Measurements from ENCODE around the gene SLC15A1. TPM values are rescaled to one million over a fixed set of nuclear protein-coding genes. Genes with fewer than 3 reads are reported as not detected.

SLC15A1 gene
- total RNA-seq, 2 donors from 2014 or later: not detected

DNA sequence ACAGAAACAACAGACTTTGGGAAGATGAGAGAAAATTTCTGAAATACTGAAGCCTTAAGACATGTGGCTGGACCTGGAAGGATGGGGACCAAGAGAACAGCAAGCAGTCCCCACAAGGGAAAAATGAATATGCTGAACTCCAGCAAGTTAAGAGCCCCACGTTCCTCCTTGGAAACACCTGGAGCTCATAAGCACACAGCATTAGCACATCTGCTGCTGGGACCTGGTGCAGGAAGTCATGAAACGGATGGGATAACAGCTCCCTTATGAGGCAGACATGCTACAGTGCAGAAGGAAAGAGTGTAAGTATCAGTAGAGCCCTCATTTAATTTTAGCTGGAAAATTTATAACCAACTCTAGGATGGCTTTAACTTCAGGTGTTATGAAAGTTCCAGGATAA, 67.3 kb downstream of the SLC15A1 start:
- H3K4me1 ChIP-seq: no peaks in the 10 kb centered on the region
- TF ChIP-seq CTCF (IDR thresholded peaks at IDR 0.05): no peak
- H3K9me3 ChIP-seq: no peaks in the 10 kb centered on the region
- H3K4me3 ChIP-seq: no peak overlapping the region
- DNase-seq (ENCODE audit: low spot score): no peak
- H3K36me3 ChIP-seq: no peaks in the 10 kb centered on the region
- no peak overlapping the region for H3K27ac ChIP-seq
- no peaks in the 10 kb centered on the region for H3K27me3 ChIP-seq

DNA sequence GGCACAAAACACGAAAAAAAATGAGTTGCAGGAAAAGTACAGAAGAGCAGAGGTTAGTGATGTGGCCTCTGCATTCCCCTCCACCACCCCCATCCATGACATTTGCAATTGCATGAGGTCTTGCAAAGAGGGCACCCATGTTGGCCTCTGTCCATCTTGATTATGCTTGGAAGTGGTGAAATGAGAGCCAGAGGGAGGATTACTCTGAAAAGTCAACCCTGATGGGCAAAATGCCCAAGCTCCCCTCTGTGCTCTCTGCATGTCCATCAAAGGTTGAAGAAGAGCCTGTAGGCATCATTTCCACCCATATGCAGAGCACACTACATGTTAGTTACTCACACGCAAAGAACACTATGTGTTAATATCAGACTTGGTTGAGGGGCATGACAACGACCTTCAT, 71.4 kb downstream of the SLC15A1 start:
- no peak for TF ChIP-seq CTCF (IDR thresholded peaks at IDR 0.05)
- Histone ChIP-seq H3K9me3 (no peaks in the 10 kb centered on the region), H3K27ac (no peak overlapping the region), H3K4me1 (no peaks in the 10 kb centered on the region), H3K4me3 (no peak overlapping the region), H3K27me3 (no peaks in the 10 kb centered on the region), H3K36me3 (no peaks in the 10 kb centered on the region)
- DNase-seq (ENCODE audit: low spot score): no peak

DNA sequence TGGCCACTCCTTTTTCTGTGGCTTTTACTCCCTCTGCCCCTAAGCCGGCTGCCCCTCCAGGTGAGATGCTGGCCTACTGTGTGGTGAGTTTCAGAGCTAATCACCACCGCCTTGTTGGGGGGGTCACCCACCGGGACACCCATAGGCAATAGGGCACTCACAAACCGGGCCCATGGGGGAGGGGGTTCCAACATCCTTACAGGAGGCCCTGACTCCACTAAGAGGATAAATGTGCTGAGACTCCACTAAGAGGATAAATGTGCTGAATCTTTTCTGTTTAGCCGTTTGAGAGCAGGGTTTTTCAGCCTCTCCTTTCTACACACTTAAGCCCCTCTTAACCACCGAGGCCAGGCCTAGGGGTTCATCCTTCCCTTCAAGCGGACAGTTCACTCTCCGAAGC, 73.7 kb downstream of the SLC15A1 start:
- Histone ChIP-seq H3K4me1 (no peaks in the 10 kb centered on the region), H3K27me3 (no peaks in the 10 kb centered on the region), H3K4me3 (no peak overlapping the region), H3K27ac (no peak overlapping the region), H3K36me3 (no peaks in the 10 kb centered on the region), H3K9me3 (no peaks in the 10 kb centered on the region)
- TF ChIP-seq CTCF (IDR thresholded peaks at IDR 0.05): no peak
- DNase-seq (ENCODE audit: low spot score): no peak

- Histone ChIP-seq H3K4me3 (no peak overlapping the region), H3K27ac (no peak overlapping the region), H3K4me1 (peaks cover 0 to 9% of the 10 kb centered on the region in 2 donors), H3K27me3 (no peaks in the 10 kb centered on the region), H3K36me3 (no peaks in the 10 kb centered on the region), H3K9me3 (no peaks in the 10 kb centered on the region)
- DNase-seq (ENCODE audit: low spot score): no peak
- TF ChIP-seq CTCF (IDR thresholded peaks at IDR 0.05): no peak
Measured at GRCh38 chr13:98677398-98677797, 75.1 kb downstream of the SLC15A1 start.

GRCh38 chr13:98676239-98676638, 76.2 kb downstream of the SLC15A1 start:
- no peaks in the 10 kb centered on the region for H3K36me3 ChIP-seq
- no peak overlapping the region for H3K27ac ChIP-seq

More at GRCh38 chr13:98676239-98676638, 76.2 kb downstream of the SLC15A1 start:
- no peaks in the 10 kb centered on the region for H3K9me3 ChIP-seq
- no peak for DNase-seq (ENCODE audit: low spot score)
- peaks cover 0 to 9% of the 10 kb centered on the region in 2 donors for H3K4me1 ChIP-seq
- H3K4me3 ChIP-seq: no peak overlapping the region
- TF ChIP-seq CTCF (IDR thresholded peaks at IDR 0.05): no peak
- H3K27me3 ChIP-seq: no peaks in the 10 kb centered on the region
